HG03060 (cell line): Measurements from ENCODE around the gene PBX1.
"Not testable (repeated sequence)": the region's sequence is repeated elsewhere in the genome, so short reads cannot be mapped to it uniquely, and the experiment has no call there.

Source experiments
- ATAC-seq: cut with Tn5 transposase; IDR thresholded peaks from one replicate; pipeline ENCODE4 v1.9.1; 2021; ENCODE audit warnings: low read depth, moderate number of reproducible peaks; ENCODE audit not compliant: unreplicated experiment

The PBX1 gene

GRCh38 chr1:164636757-164637156 is 77.8 kb downstream of the PBX1 start:
- no peak for ATAC-seq

- ATAC-seq = no peak
These were observed 78.7 kb downstream of the PBX1 start for GRCh38 chr1:164637461-164638375.

DNA sequence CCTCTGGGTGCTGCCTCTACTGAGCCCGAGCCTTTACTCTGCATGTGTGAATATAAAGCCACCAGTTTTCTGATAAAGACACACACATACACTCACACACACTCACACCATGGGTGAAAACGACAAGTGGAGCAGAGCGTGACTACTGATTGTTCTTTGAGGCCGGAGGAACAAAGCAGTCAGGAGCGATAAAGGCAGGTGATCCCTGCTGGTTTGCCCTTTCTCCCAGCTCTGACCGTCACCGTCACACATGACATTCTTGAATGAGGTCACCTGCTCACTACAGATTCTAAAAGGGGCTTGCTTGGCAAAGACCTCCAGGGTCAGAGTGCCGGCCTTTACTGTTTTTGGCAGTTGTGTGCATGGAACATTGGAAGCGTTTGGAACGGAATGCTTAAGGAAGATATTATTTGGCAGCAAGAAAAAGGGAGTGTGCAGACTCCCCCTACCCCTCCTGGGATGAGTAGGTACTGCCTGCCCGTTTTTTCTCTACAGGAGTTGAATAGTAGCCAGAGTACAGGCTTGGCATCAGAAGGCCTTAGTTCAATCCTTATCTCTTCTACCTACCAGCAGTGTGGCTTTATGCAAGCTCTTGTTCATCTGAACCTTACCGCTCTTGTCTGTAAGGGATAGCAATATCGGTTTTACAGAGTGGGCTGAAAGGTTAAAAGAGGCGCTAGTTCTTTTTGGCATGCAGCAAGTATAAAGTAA is 79.7 kb downstream of the PBX1 start:
- ATAC-seq = no peak

GRCh38 chr1:164640686-164641352 is 81.8 kb downstream of the PBX1 start:
- no peak for ATAC-seq

DNA sequence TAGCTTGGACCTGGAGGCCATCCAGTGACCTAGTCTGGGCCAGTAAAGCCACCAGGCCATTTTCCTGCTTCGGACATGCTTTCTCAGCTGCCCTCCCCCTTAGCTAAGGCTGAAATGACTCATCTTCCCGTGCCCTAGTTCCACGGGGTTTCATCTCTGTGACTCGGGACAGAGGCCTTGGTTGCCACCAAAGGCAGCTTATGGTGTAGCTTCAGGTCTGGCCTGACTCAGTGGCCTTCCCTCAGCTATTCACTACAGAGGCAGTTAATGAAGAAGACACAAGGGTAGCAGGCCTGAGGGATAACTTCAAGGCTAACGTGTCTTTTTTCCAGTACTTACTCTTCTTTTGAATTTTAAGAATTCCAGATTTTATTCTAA is 82.4 kb downstream of the PBX1 start:
- no peak for ATAC-seq

GRCh38 chr1:164643018-164643417 is 84.0 kb downstream of the PBX1 start:
- no peak for ATAC-seq

DNA sequence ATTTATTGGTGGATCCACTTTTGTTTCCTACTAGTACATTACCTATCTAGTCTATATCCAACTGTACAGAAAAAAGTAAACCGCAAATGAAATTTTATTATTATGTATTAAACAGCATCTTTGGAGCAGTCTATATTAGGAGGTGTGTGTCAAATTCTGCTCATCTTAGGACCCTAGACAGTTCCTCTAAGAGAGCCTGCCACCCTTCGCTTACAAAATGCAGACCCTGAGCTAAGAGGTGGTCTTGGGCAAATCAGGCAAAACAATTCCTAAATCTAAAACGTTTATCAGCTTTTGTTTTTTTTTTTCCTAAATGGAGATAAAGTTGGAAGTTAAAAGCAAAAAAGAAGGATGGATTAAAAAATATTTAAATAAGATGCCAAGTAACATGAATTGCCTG is 85.3 kb downstream of the PBX1 start:
- no peak for ATAC-seq

DNA sequence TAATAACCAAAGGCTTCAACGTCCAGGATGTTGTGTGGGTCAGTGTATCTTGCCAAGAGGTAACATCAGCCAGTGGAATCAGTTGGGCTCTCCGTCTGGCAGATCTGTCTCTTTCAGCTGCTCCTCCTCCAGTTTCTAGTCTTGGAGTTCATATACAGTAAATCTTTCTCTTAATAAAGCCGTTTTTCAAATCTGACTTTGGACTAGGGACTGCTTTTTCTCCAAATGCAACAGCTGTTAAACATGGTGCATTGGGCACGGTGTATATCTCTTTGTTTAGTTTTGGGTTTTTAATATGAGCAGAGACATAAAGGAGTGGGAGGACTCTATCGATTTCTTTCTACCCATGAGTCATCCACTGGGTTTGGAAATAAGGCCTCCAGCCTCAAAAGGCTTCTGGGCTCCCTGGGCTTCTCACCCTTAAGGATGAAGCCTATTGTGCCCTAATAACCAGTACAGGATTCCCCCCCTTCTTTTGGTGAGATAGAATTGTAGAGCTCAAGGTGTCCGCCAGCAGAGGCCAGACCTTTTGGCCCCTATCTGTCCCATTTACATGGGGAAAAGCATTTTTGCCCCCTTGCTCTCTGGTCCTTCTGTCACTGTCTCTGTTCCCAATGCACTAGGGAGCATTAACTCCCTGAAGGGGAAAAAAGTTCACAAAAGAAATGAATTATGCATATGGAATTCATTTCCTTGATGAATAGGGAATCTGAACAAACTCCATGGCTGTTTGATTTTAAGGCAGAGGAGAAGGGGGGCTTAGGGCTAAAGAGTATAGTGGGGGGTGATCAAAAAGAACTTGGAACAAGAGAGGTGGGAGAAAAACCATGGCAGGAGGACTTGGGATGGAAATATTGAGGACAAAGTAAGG is 86.0 kb downstream of the PBX1 start:
- ATAC-seq = no peak

GRCh38 chr1:164645921-164646320 is 86.9 kb downstream of the PBX1 start:
- no peak for ATAC-seq

GRCh38 chr1:164647211-164647610 is 88.2 kb downstream of the PBX1 start:
- no peak for ATAC-seq

DNA sequence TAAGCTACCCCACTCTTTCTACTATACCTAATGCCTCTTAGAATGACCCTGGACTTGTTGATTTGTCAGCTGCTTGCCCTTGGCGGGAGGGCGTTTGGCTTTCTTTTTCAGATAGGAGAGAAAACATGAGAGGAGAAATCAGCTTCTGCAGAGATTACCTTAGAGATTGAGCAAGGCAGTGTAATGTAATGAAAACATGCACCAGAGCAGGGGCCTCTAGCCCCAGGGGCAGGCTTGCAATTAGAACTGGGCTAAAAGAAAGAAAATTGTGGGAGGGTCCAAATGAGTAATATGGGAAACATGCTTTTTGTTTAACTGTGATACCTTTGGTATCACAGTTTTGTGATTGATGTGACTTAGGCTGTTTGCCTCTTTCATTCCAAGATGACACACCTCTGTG is 89.7 kb downstream of the PBX1 start:
- no peak for ATAC-seq

GRCh38 chr1:164649146-164649545 is 90.2 kb downstream of the PBX1 start:
- ATAC-seq = no peak

GRCh38 chr1:164650531-164650930 is 91.5 kb downstream of the PBX1 start:
- ATAC-seq = no peak

GRCh38 chr1:164651351-164651951 is 92.5 kb downstream of the PBX1 start:
- ATAC-seq = no peak

DNA sequence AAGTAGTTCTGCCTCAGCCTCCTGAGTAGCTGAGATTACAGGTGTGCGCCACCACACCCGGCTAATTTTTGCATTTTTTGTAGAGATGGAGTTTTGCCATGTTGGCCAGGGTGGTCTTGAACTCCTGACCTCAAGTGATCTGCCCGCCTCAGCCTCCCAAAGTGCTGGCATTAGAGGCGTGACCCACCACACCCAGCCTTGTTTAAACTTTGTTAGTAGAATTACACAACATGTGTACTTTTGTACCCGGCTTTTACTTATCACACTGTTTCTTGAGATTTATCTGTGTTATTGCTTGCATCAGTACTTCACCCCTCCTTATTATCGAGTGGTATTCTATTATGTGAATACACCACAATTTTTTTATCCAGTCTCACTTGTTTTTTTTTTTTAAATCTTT is 94.0 kb downstream of the PBX1 start:
- ATAC-seq = not testable (repeated sequence)

GRCh38 chr1:164653705-164654104 is 94.7 kb downstream of the PBX1 start:
- ATAC-seq = no peak

- no peak for ATAC-seq
These were observed 95.2 kb downstream of the PBX1 start for GRCh38 chr1:164654200-164654599.

DNA sequence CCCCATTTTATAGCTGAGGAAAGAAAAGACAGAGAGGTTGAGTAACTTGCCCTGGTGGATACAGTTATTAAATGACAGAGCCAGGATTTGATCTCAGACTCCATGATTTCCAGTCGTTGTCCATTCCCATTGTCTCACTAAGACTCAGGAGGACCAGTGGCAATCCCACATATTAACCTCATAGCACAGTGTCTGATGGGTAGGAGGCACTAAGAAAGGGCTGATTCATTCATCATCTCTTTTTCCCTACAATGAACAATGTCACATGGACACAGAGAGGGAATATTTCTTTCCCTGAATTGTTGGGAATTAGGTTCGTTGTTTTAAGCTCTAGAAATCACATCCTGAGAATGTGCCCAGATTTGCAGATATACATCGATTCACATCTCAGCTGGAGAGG is 99.9 kb downstream of the PBX1 start:
- ATAC-seq = no peak

DNA sequence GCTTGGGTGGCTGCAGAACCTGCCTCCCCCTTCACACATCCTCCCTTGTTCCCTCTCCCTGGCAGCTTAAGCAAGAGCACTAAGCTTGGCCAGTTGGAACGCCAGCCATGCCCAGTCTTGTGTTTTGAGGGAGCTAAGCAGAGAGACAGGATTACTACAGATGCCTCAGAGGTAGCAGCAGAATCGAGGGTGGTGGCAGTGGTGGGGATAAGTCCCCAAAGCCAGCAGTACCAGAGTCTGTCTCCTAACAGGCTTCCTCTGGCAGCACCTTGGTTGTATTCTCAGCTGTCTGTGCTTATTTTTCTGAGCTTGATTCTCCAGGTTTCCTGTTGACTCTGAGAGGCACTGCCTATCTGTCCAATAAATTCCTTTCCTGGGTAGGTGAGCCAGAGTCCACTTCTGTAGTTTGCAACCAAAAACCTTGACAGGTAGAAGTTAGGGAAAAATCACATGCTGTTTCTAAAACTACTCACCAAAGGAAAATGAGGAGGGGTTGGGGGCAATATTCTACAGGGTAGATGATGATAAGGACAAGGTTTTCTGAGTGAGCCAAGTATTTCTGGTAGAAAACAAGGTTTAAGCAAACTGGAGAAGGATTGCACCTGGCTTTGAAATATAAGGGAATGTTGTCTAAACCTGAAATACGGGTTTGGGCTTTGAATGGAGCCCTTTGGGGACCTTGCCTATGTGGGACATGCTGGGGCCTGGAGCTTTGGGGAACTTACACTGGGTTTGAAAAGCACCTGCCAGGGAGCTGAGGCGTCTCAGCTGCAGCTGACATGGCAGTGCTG is 100.8 kb downstream of the PBX1 start:
- ATAC-seq = no peak
